ENCODE data around the gene EFNA3.

Gene EFNA3
- total RNA-seq = 0 to 1.5 (median 0.53) reads per million in 9 experiments

GRCh38 chr1:155078469-155079209 lies at the start of gene EFNA3:
EFNA3 (plus strand) TSS chr1:155078837; CDS start chr1:155078942, 105 bp downstream.
- Mint-ChIP-seq H3K9me3 (no peaks in the 10 kb centered on the region), H3K36me3 (ENCODE audit: insufficient read depth) (peaks cover 4% of the 10 kb centered on the region), H3K4me1 (ENCODE audit: low read depth in 2 of 2) (peaks cover 23 to 29% of the 10 kb centered on the region in 2 donors), H3K27ac (peak within 1 kb of the TSS; percentile 14 to 39), H3K4me3 (peak within 1 kb of the TSS; percentile 81 to 88), H3K27me3 (peaks cover 31 to 38% of the 10 kb centered on the region in 2 donors)
- peak in 2 of 3 experiments; percentile 41 to 42 for DNase-seq
- ATAC-seq (replicated peaks) = peak; percentile 47

- no peak for DNase-seq
- Mint-ChIP-seq H3K27ac (no peak overlapping the region), H3K9me3 (no peaks in the 10 kb centered on the region), H3K27me3 (peaks cover 6 to 11% of the 10 kb centered on the region in 2 donors), H3K4me3 (no peak overlapping the region), H3K4me1 (ENCODE audit: low read depth in 2 of 2) (no peaks in the 10 kb centered on the region), H3K36me3 (ENCODE audit: insufficient read depth) (peaks cover 3% of the 10 kb centered on the region)
- ATAC-seq (replicated peaks) = no peak
These were observed 49.0 kb upstream of the EFNA3 start for GRCh38 chr1:155029513-155030242.

DNA sequence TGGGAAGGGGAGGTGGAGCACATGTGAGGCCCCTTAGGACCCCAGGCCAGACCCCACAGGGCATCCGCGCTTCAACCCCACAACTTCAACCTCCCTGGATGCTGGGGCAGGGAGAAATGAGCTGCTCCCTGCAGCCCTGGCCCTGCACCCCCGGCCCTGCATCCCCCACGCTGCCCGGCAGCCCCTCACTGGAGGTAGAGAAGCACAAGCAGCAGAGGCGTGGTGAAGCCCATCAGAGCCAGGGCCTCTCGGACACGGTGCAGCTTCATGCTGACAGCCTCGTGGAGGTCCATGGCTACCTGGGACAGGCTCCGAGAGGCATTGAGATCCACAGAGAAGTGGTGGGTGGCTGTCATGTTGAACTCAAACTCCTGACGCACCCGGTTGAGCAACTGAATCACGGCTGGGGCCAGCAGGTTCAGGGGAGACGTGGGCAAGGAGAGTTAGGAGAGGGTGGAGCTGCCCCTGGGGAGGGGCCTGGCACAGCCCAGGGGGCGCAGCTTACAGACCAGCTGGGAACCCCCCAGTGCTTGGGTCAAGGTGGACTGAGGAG lies 48.3 kb upstream of the EFNA3 start:
- no peak for ATAC-seq (replicated peaks)
- Mint-ChIP-seq H3K36me3 (ENCODE audit: insufficient read depth) (peaks cover 3% of the 10 kb centered on the region), H3K4me3 (no peak overlapping the region)

GRCh38 chr1:155030899-155031298 lies 47.7 kb upstream of the EFNA3 start:
- Mint-ChIP-seq H3K27ac (no peak overlapping the region), H3K36me3 (ENCODE audit: insufficient read depth) (peaks cover 3% of the 10 kb centered on the region), H3K4me3 (no peak overlapping the region), H3K4me1 (ENCODE audit: low read depth in 2 of 2) (no peaks in the 10 kb centered on the region), H3K27me3 (peaks cover 11 to 14% of the 10 kb centered on the region in 2 donors), H3K9me3 (no peaks in the 10 kb centered on the region)
- DNase-seq (no peak), ATAC-seq (replicated peaks) (no peak)

More for the DNA sequence above, 48.3 kb upstream of the EFNA3 start:
- Mint-ChIP-seq H3K4me1 (ENCODE audit: low read depth in 2 of 2) (no peaks in the 10 kb centered on the region), H3K27me3 (peaks cover 11 to 13% of the 10 kb centered on the region in 2 donors), H3K27ac (no peak overlapping the region), H3K9me3 (no peaks in the 10 kb centered on the region)
- no peak for DNase-seq

DNA sequence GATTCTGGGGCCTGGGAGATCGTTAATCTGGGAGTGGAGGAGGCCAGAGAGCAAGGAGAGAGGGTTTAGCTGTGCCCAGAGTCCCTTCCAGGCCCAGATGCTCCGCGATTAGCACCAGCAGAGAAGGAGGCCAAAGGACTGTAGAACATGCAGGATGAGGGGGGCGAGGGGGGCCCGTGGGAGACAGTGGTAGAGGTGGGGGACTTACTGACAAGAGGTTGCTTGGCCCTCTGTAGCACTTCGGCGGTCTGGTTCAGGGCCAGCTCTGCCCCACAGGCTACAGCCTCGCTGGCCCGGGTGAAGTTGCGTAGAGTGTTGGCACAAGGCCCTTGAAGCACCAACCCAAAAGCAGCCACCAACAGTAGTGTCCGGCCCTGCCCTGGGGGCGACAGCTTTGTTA lies 45.8 kb upstream of the EFNA3 start:
- H3K9me3 Mint-ChIP-seq = no peaks in the 10 kb centered on the region
- peaks cover 15 to 17% of the 10 kb centered on the region in 2 donors for H3K27me3 Mint-ChIP-seq
- no peak for ATAC-seq (replicated peaks)
- no peak overlapping the region for H3K4me3 Mint-ChIP-seq
- H3K36me3 Mint-ChIP-seq (ENCODE audit: insufficient read depth) = peaks cover 3% of the 10 kb centered on the region
- no peak for DNase-seq
- peaks cover 0 to under 1% of the 10 kb centered on the region in 2 donors for H3K4me1 Mint-ChIP-seq (ENCODE audit: low read depth in 2 of 2)
- no peak overlapping the region for H3K27ac Mint-ChIP-seq

GRCh38 chr1:155033524-155033923 lies 45.1 kb upstream of the EFNA3 start, which contains the start of the genes DCST1 and DCST2:
DCST1 (plus strand) TSS chr1:155033824; CDS start chr1:155034037, 213 bp downstream.
DCST2 (minus strand) TSS chr1:155033781; CDS start chr1:155033701, 80 bp downstream.
- DNase-seq = no peak
- no peaks in the 10 kb centered on the region for H3K9me3 Mint-ChIP-seq

GRCh38 chr1:155034318-155035208 lies 44.1 kb upstream of the EFNA3 start:
- peaks cover 3% of the 10 kb centered on the region for H3K36me3 Mint-ChIP-seq (ENCODE audit: insufficient read depth)
- DNase-seq (no peak), ATAC-seq (replicated peaks) (no peak)
- no peak overlapping the region for H3K27ac Mint-ChIP-seq
- no peaks in the 10 kb centered on the region for H3K9me3 Mint-ChIP-seq
- peaks cover 0 to 3% of the 10 kb centered on the region in 2 donors for H3K4me1 Mint-ChIP-seq (ENCODE audit: low read depth in 2 of 2)
- H3K4me3 Mint-ChIP-seq = no peak overlapping the region
- peaks cover 28 to 32% of the 10 kb centered on the region in 2 donors for H3K27me3 Mint-ChIP-seq

More at GRCh38 chr1:155033524-155033923, 45.1 kb upstream of the EFNA3 start, which contains the start of the genes DCST1 and DCST2:
- peaks cover 0 to 3% of the 10 kb centered on the region in 2 donors for H3K4me1 Mint-ChIP-seq (ENCODE audit: low read depth in 2 of 2)
- peaks cover 3% of the 10 kb centered on the region for H3K36me3 Mint-ChIP-seq (ENCODE audit: insufficient read depth)
- H3K4me3 Mint-ChIP-seq = no peak within 1 kb of the TSS
- H3K27me3 Mint-ChIP-seq = peaks cover 22 to 23% of the 10 kb centered on the region in 2 donors
- H3K27ac Mint-ChIP-seq = no peak within 1 kb of the TSS
- no peak for ATAC-seq (replicated peaks)

GRCh38 chr1:155035936-155036335 lies 42.7 kb upstream of the EFNA3 start:
- Mint-ChIP-seq H3K27me3 (peaks cover 32 to 33% of the 10 kb centered on the region in 2 donors), H3K9me3 (no peaks in the 10 kb centered on the region), H3K4me1 (ENCODE audit: low read depth in 2 of 2) (peaks cover 0 to 3% of the 10 kb centered on the region in 2 donors), H3K36me3 (ENCODE audit: insufficient read depth) (peaks cover 9% of the 10 kb centered on the region), H3K4me3 (no peak overlapping the region), H3K27ac (no peak overlapping the region)
- no peak for DNase-seq
- no peak for ATAC-seq (replicated peaks)

DNA sequence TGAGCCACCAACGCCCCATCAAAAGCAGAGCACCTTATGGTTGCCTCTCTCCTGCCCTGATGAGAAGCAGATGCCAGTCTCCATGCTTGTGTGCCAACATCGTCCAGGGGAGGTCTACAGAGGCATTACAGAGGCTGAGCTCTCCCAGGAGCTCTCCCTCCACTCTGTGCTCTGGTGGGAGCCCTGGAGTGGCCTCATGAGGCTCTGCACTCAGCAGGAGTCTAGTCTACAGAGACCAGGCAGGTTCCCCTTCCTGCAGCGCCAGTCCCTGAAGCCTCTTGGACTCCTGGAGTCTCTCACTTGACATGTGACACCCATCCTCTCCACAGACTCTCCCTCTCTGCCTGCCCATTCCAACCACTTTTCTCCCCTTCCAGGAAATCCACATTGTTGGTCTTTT lies 41.6 kb upstream of the EFNA3 start:
- Mint-ChIP-seq H3K4me1 (ENCODE audit: low read depth in 2 of 2) (peaks cover 0 to 3% of the 10 kb centered on the region in 2 donors), H3K36me3 (ENCODE audit: insufficient read depth) (peaks cover 9% of the 10 kb centered on the region), H3K9me3 (no peaks in the 10 kb centered on the region), H3K27ac (no peak overlapping the region), H3K4me3 (no peak overlapping the region), H3K27me3 (peaks cover 33 to 34% of the 10 kb centered on the region in 2 donors)
- no peak for DNase-seq
- ATAC-seq (replicated peaks) = no peak

GRCh38 chr1:155037851-155038441 lies 40.7 kb upstream of the EFNA3 start:
- Mint-ChIP-seq H3K36me3 (ENCODE audit: insufficient read depth) (peaks cover 9% of the 10 kb centered on the region), H3K4me1 (ENCODE audit: low read depth in 2 of 2) (peaks cover 0 to 3% of the 10 kb centered on the region in 2 donors), H3K9me3 (no peaks in the 10 kb centered on the region), H3K4me3 (no peak overlapping the region), H3K27ac (no peak overlapping the region), H3K27me3 (peaks cover 33 to 39% of the 10 kb centered on the region in 2 donors)
- DNase-seq (no peak), ATAC-seq (replicated peaks) (no peak)

DNA sequence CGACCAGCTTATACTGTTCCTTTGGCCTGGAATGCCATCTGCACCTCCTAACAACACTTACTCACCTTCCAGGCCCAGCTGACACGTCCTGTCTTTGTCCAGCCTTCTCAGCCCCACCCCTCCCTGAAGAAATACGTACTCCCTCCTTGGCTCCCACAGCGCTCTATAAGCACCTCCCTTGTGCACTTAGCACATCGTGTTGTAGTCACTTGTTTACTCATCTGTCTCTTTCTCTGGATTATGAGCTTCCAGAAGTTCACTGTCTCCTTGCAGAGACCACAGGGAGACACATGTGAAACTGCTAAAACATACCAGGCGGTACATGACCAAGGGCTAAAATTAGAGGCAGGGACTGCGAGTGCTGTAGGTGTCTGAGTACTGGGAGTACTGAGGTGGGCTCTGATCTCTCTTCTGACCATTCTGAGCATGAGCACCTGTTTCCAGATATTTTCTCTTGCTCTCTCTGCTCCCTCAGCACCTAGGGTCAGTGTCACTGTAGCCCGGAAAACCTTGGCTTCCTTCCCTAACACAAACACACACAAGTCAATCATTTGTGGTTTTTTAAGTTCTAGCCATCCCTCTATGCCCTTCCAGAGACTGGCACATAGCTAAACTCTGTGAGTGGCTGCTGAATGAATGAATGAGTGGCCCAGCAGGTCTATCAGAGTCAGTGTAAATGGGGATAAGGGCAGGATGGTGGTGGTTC lies 39.9 kb upstream of the EFNA3 start:
- Mint-ChIP-seq H3K27me3 (peaks cover 32 to 39% of the 10 kb centered on the region in 2 donors), H3K4me1 (ENCODE audit: low read depth in 2 of 2) (peaks cover 0 to 3% of the 10 kb centered on the region in 2 donors), H3K27ac (no peak overlapping the region), H3K36me3 (ENCODE audit: insufficient read depth) (peaks cover 9% of the 10 kb centered on the region), H3K4me3 (no peak overlapping the region), H3K9me3 (no peaks in the 10 kb centered on the region)
- DNase-seq = no peak
- no peak for ATAC-seq (replicated peaks)

DNA sequence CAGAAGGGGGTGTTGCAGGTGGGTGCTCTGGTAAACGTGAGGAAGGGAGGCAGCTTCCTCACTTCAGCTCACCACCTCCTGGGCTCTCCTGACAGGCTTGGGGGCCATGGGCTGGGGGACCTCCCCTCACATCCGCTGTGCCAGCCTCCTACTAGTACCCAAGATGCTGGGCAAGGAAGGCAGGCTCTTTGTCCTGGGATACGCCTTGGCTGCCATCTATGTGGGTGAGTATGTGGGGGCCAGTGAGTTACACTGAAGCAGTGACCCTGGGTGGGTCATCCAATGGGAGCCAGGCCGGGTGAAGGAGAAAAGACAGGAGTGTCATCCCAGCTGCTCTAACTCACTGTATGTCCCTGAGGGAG lies 39.3 kb upstream of the EFNA3 start:
- peaks cover 0 to 3% of the 10 kb centered on the region in 2 donors for H3K4me1 Mint-ChIP-seq (ENCODE audit: low read depth in 2 of 2)
- H3K4me3 Mint-ChIP-seq = no peak overlapping the region
- DNase-seq (no peak), ATAC-seq (replicated peaks) (no peak)
- H3K9me3 Mint-ChIP-seq = no peaks in the 10 kb centered on the region
- H3K36me3 Mint-ChIP-seq (ENCODE audit: insufficient read depth) = peaks cover 6% of the 10 kb centered on the region
- H3K27me3 Mint-ChIP-seq = peaks cover 26 to 39% of the 10 kb centered on the region in 2 donors
- no peak overlapping the region for H3K27ac Mint-ChIP-seq
